Tibial nerve (tissue), 4 donors: ENCODE measurements around the gene ADGRG2.

Source experiments
- EP300 ChIP-seq, 2 donors: sonication (generic); formaldehyde crosslinking; IDR thresholded peaks; one replicate each; pipeline ENCODE4 v1.6.1; 2017; ENCODE audit warnings: antibody characterized with exemption in 2 of 2, mild to moderate bottlenecking in 1 of 2
- POLR2A ChIP-seq, 2 donors: fragments of 450-650 bp; IDR thresholded peaks; one replicate each; pipeline ENCODE4 v1.6.1; 2017; ENCODE audit warnings: antibody characterized with exemption in 2 of 2, mild to moderate bottlenecking in 2 of 2, moderate library complexity in 2 of 2
- TF ChIP-seq, protein P1 (sequence below), 5 experiments: fragments of 200-600 bp in 3 of 5; fragments of 450-650 bp in 2 of 5; sonication (generic) in 3 of 5; IDR thresholded peaks; one replicate each; pipeline ENCODE4 v1.5.1; 2016 to 2019; ENCODE audit warnings: antibody characterized with exemption in 5 of 5, mild to moderate bottlenecking in 3 of 5, moderate library complexity in 2 of 5

DNA sequence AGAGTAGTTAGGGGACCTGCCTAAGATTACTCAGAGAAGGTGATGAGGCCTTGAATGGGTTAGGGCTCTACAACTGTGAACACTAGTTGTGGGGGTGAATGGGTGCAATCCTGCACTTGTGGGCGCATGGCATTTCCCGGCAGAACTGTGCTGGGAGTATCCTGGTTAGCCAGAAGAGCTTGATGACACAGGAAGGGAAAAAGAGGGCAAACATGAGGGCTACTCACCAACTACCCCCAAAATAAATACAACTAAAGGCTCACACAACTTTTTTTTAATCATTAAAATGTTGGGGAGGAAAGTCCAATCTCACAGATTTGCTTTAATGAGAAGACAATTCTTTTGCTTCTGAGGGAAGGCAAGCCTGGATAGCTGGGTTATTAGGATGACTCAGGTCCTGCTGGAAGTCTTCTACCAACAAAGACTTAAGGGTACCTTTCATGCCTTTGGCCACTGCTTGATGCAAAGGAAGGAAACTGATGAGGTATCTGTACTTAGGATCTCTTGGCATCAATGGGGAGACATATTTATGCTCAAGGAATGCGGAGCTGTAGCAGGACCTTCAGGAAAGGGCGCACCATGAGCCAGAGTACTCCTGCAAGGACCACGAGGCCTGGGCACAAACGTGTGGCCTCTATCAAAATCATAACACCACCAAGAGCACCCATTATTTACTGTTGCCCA, 141.0 kb downstream of the ADGRG2 start:
- TF ChIP-seq, protein P1, sequence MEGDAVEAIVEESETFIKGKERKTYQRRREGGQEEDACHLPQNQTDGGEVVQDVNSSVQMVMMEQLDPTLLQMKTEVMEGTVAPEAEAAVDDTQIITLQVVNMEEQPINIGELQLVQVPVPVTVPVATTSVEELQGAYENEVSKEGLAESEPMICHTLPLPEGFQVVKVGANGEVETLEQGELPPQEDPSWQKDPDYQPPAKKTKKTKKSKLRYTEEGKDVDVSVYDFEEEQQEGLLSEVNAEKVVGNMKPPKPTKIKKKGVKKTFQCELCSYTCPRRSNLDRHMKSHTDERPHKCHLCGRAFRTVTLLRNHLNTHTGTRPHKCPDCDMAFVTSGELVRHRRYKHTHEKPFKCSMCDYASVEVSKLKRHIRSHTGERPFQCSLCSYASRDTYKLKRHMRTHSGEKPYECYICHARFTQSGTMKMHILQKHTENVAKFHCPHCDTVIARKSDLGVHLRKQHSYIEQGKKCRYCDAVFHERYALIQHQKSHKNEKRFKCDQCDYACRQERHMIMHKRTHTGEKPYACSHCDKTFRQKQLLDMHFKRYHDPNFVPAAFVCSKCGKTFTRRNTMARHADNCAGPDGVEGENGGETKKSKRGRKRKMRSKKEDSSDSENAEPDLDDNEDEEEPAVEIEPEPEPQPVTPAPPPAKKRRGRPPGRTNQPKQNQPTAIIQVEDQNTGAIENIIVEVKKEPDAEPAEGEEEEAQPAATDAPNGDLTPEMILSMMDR (IDR thresholded peaks at IDR 0.05), result no peak
- TF ChIP-seq POLR2A (IDR thresholded peaks at IDR 0.05) (no peak), EP300 (IDR thresholded peaks at IDR 0.05) (no peak)
